GM19438 (cell line): Measurements from ENCODE around the gene TMPRSS2.

Source experiments
- ATAC-seq: cut with Tn5 transposase; IDR thresholded peaks from one replicate; pipeline ENCODE4 v1.9.1; 2021; ENCODE audit warnings: low read depth; ENCODE audit not compliant: unreplicated experiment

TMPRSS2 gene

GRCh38 chr21:41507521-41508414 lies at the start of gene TMPRSS2:
TSS of gene TMPRSS2 (minus strand) at chr21:41508158. CDS start at chr21:41498133, 10,025 bp downstream.
- no peak for ATAC-seq

- no peak for ATAC-seq
Measured at GRCh38 chr21:41555057-41555456, 47.1 kb upstream of the TMPRSS2 start.

- ATAC-seq: no peak
Measured at GRCh38 chr21:41552254-41552653, 44.3 kb upstream of the TMPRSS2 start.

GRCh38 chr21:41548781-41549180 lies 40.8 kb upstream of the TMPRSS2 start:
- no peak for ATAC-seq

- ATAC-seq: no peak
Measured at GRCh38 chr21:41547111-41547510, 39.2 kb upstream of the TMPRSS2 start.

- no peak for ATAC-seq
Measured at GRCh38 chr21:41545500-41546359, 37.8 kb upstream of the TMPRSS2 start.

GRCh38 chr21:41542727-41543126 lies 34.8 kb upstream of the TMPRSS2 start:
- no peak for ATAC-seq

- ATAC-seq: no peak
Measured at GRCh38 chr21:41537356-41537755, 29.4 kb upstream of the TMPRSS2 start.

GRCh38 chr21:41536827-41537103 lies 28.8 kb upstream of the TMPRSS2 start:
- no peak for ATAC-seq

GRCh38 chr21:41536076-41536826 lies 28.3 kb upstream of the TMPRSS2 start:
- ATAC-seq: no peak

- no peak for ATAC-seq
Measured at GRCh38 chr21:41530366-41530765, 22.4 kb upstream of the TMPRSS2 start.

GRCh38 chr21:41529769-41530168 lies 21.8 kb upstream of the TMPRSS2 start:
- no peak for ATAC-seq

- ATAC-seq: no peak
Measured at GRCh38 chr21:41526478-41527087, 18.6 kb upstream of the TMPRSS2 start.

- no peak for ATAC-seq
Measured at GRCh38 chr21:41523175-41523574, 15.2 kb upstream of the TMPRSS2 start.

- no peak for ATAC-seq
Measured at GRCh38 chr21:41521489-41522027, 13.6 kb upstream of the TMPRSS2 start.

GRCh38 chr21:41520560-41521442 lies 12.8 kb upstream of the TMPRSS2 start:
- no peak for ATAC-seq

GRCh38 chr21:41519806-41520559 lies 12.0 kb upstream of the TMPRSS2 start:
- no peak for ATAC-seq

- no peak for ATAC-seq
Measured at GRCh38 chr21:41518757-41519156, 10.8 kb upstream of the TMPRSS2 start.

- no peak for ATAC-seq
Measured at GRCh38 chr21:41511858-41512257, 3.9 kb upstream of the TMPRSS2 start.
